ENCODE results near the gene MBP.

The MBP gene

DNA sequence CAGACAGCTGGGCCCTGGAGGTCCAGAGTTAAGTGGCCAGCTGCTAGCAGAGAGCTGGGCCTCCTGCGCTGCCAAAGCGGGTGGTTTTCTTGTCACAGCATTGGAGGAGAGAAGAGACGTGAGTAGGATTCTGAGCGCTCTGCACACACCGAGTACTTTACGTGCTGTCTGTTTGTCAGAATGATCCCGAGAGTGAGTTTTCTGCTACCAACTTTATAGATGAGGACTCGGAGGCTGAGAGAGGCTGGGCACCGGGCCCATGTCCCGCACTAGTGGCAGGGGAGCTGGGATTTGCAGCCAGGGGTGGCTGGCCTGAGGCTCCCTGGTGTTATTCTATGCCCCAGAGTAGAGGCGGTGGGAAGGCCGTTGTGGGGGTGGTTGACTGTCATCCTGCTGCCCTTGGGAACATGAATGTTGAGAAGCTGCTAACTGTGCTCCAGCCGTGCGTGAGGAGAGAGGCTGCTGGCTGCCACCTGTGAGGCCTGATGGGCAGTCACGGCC, 36.3 kb upstream of the MBP start:
- Histone ChIP-seq H3F3A (ENCODE audit: insufficient read depth, low read length) (no peaks in the 10 kb centered on the region), H3K36me3 (ENCODE audit: insufficient read depth, low read length) (no peaks in the 10 kb centered on the region), H3K9me2 (ENCODE audit: low read depth, low read length) (no peaks in the 10 kb centered on the region), H3K4me3 (ENCODE audit: low read depth, low read length, poor library complexity, severe bottlenecking) (no peak overlapping the region), H3K79me2 (ENCODE audit: insufficient read depth, low read length) (no peaks in the 10 kb centered on the region), H3K4me1 (ENCODE audit: insufficient read depth, low read length, severe bottlenecking) (peaks cover 8% of the 10 kb centered on the region), H4K20me1 (ENCODE audit: insufficient read depth, low read length) (no peaks in the 10 kb centered on the region), H3K4me2 (ENCODE audit: low read length) (no peak overlapping the region), H3K27ac (ENCODE audit: low read depth, low read length, poor library complexity, severe bottlenecking) (no peak overlapping the region), H3K9ac (ENCODE audit: low read length) (no peak overlapping the region), H3K27me3 (ENCODE audit: insufficient read depth, low read length) (peaks cover 9% of the 10 kb centered on the region; the same call in 1 of the 2 replicates), H2AFZ (ENCODE audit: low read length) (no peak overlapping the region), H3K9me3 (ENCODE audit: low read length) (no peaks in the 10 kb centered on the region)
- TF ChIP-seq EZH2 (IDR thresholded peaks at IDR 0.05; ENCODE audit: borderline replicate concordance, low read length), result no peak
- TF ChIP-seq, protein P1, sequence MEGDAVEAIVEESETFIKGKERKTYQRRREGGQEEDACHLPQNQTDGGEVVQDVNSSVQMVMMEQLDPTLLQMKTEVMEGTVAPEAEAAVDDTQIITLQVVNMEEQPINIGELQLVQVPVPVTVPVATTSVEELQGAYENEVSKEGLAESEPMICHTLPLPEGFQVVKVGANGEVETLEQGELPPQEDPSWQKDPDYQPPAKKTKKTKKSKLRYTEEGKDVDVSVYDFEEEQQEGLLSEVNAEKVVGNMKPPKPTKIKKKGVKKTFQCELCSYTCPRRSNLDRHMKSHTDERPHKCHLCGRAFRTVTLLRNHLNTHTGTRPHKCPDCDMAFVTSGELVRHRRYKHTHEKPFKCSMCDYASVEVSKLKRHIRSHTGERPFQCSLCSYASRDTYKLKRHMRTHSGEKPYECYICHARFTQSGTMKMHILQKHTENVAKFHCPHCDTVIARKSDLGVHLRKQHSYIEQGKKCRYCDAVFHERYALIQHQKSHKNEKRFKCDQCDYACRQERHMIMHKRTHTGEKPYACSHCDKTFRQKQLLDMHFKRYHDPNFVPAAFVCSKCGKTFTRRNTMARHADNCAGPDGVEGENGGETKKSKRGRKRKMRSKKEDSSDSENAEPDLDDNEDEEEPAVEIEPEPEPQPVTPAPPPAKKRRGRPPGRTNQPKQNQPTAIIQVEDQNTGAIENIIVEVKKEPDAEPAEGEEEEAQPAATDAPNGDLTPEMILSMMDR (IDR thresholded peaks at IDR 0.05; ENCODE audit: low read length), result no peak

DNA sequence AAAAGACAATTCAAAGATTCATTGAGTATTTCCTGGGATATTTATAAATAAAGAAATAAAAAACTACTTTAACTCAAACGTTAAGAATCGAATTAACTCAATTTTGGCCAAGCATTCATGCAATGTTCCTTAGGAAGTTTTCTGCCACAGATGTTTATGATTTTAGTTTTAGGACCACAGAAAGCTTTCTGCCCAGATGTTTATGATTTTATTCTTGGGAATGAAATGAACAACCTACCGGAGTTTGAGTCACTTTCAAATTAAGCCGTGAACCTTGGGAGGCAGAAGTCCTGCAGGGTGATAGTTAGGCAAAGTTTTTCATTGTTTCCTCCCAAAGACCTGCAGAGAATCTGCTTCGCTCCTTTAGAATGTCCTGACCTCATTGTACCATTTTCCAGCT, 34.7 kb upstream of the MBP start:
- no peak overlapping the region for H3K4me3 ChIP-seq (ENCODE audit: low read depth, low read length, poor library complexity, severe bottlenecking)
- H4K20me1 ChIP-seq (ENCODE audit: insufficient read depth, low read length), result no peaks in the 10 kb centered on the region
- no peak overlapping the region for H3K4me2 ChIP-seq (ENCODE audit: low read length)
- H3K9ac ChIP-seq (ENCODE audit: low read length), result no peak overlapping the region
- H3K4me1 ChIP-seq (ENCODE audit: insufficient read depth, low read length, severe bottlenecking), result peaks cover 8% of the 10 kb centered on the region
- no peaks in the 10 kb centered on the region for H3K79me2 ChIP-seq (ENCODE audit: insufficient read depth, low read length)
- H3K27ac ChIP-seq (ENCODE audit: low read depth, low read length, poor library complexity, severe bottlenecking), result no peak overlapping the region
- no peaks in the 10 kb centered on the region for H3K36me3 ChIP-seq (ENCODE audit: insufficient read depth, low read length)
- no peaks in the 10 kb centered on the region for H3F3A ChIP-seq (ENCODE audit: insufficient read depth, low read length)
- H2AFZ ChIP-seq (ENCODE audit: low read length), result no peak overlapping the region
- H3K9me3 ChIP-seq (ENCODE audit: low read length), result no peaks in the 10 kb centered on the region
- no peaks in the 10 kb centered on the region for H3K9me2 ChIP-seq (ENCODE audit: low read depth, low read length)
- no peak for TF ChIP-seq EZH2 (IDR thresholded peaks at IDR 0.05; ENCODE audit: borderline replicate concordance, low read length)
- TF ChIP-seq, protein P1 (IDR thresholded peaks at IDR 0.05; ENCODE audit: low read length), result no peak
- H3K27me3 ChIP-seq (ENCODE audit: insufficient read depth, low read length), result peaks cover 9% of the 10 kb centered on the region; the same call in 1 of the 2 replicates

DNA sequence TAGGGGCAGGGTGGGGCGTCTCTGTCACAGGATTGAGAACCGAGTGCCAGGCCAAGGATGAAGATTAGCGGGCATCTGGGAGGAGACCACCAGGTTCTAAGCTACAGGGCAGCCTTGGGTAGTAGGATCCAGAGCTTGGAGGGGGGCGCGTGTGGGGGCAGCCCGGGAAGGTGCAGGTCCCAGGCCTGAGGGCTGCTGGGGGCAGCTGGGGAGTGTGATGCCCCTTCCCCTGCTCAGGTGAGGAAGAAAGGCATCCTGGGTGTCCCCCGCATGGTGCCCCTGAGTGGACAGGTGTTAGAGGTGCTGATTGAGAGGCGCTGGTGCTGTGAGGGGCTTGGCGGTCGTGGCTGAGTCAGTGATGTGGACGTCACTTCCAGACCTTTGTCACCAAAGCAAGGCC, 33.9 kb upstream of the MBP start:
- H3K4me2 ChIP-seq (ENCODE audit: low read length), result no peak overlapping the region
- peaks cover 9% of the 10 kb centered on the region; the same call in 1 of the 2 replicates for H3K27me3 ChIP-seq (ENCODE audit: insufficient read depth, low read length)
- H3K4me1 ChIP-seq (ENCODE audit: insufficient read depth, low read length, severe bottlenecking), result peaks cover 8% of the 10 kb centered on the region
- no peak overlapping the region for H3K27ac ChIP-seq (ENCODE audit: low read depth, low read length, poor library complexity, severe bottlenecking)
- H3K9me2 ChIP-seq (ENCODE audit: low read depth, low read length), result no peaks in the 10 kb centered on the region
- H3K4me3 ChIP-seq (ENCODE audit: low read depth, low read length, poor library complexity, severe bottlenecking), result no peak overlapping the region
- no peaks in the 10 kb centered on the region for H3K9me3 ChIP-seq (ENCODE audit: low read length)
- no peaks in the 10 kb centered on the region for H4K20me1 ChIP-seq (ENCODE audit: insufficient read depth, low read length)
- no peak overlapping the region for H2AFZ ChIP-seq (ENCODE audit: low read length)
- no peaks in the 10 kb centered on the region for H3K36me3 ChIP-seq (ENCODE audit: insufficient read depth, low read length)
- no peaks in the 10 kb centered on the region for H3K79me2 ChIP-seq (ENCODE audit: insufficient read depth, low read length)
- TF ChIP-seq, protein P1 (IDR thresholded peaks at IDR 0.05; ENCODE audit: low read length), result no peak
- no peak for TF ChIP-seq EZH2 (IDR thresholded peaks at IDR 0.05; ENCODE audit: borderline replicate concordance, low read length)
- H3K9ac ChIP-seq (ENCODE audit: low read length), result no peak overlapping the region
- H3F3A ChIP-seq (ENCODE audit: insufficient read depth, low read length), result no peaks in the 10 kb centered on the region
